Transverse colon (tissue), 4 donors: ENCODE data around the gene MINDY1.

Source experiments
- EP300 ChIP-seq: sonication (generic); formaldehyde crosslinking; IDR thresholded peaks from one replicate; pipeline ENCODE4 v1.6.1; 2017; ENCODE audit warnings: antibody characterized with exemption, low read depth
- POLR2A ChIP-seq: fragments of 450-650 bp; IDR thresholded peaks from one replicate; pipeline ENCODE4 v1.6.1; 2016; ENCODE audit warnings: antibody characterized with exemption, mild to moderate bottlenecking, moderate library complexity
- POLR2AphosphoS5 ChIP-seq, 3 donors: sonication (generic); formaldehyde crosslinking; IDR thresholded peaks; one replicate each; pipeline ENCODE4 v1.6.1; 2016; ENCODE audit warnings: antibody characterized with exemption in 3 of 3
- TF ChIP-seq, protein P1 (sequence below), 5 experiments: fragments of 200-600 bp in 3 of 5; fragments of 450-650 bp in 2 of 5; sonication (generic) in 3 of 5; IDR thresholded peaks; 1 replicate in 2 of 5; 2 replicates in 3 of 5; pipeline ENCODE4 v1.5.1; 2016 to 2017; ENCODE audit warnings: antibody characterized with exemption in 5 of 5, inconsistent platforms in 3 of 5, mild to moderate bottlenecking in 2 of 5, moderate library complexity in 1 of 5

DNA sequence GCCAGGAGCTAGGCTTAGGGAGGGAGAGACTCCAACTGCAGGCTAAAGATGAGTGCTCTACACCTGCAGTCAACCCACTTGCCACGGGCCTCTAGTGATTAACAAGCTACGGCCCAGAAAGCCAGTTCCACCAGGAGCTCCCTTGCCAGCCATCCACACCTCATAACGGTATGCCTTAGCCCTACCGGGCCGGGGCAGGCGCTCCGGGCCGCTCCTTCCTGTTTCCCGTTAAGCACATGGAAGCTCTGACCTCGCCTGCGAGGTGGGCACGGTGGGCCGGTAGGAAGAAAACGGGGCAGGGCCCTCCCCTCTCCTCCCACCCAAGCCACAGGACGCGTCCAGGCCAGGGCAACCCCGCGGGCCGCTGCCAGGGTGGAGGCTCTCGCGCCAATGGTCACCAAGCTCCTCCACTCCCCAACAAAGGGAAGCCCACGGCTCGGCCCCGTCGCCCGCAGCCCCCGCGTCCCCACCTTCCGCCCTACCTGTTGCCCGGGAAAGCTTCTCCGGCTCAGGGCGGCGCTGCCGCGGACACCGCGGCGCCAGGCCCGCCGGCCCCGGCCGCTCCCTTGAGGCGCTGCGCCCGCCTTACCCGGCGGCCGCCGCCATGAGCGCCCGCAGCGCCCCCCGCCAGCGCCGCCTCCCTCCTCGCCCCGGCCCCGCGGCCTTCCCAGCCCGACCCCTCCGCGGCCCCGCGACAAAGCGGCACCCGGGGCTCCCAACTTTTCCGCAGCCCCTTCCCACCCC lies 32.7 kb downstream of the MINDY1 start:
- no peak for TF ChIP-seq POLR2A
- TF ChIP-seq, protein P1, sequence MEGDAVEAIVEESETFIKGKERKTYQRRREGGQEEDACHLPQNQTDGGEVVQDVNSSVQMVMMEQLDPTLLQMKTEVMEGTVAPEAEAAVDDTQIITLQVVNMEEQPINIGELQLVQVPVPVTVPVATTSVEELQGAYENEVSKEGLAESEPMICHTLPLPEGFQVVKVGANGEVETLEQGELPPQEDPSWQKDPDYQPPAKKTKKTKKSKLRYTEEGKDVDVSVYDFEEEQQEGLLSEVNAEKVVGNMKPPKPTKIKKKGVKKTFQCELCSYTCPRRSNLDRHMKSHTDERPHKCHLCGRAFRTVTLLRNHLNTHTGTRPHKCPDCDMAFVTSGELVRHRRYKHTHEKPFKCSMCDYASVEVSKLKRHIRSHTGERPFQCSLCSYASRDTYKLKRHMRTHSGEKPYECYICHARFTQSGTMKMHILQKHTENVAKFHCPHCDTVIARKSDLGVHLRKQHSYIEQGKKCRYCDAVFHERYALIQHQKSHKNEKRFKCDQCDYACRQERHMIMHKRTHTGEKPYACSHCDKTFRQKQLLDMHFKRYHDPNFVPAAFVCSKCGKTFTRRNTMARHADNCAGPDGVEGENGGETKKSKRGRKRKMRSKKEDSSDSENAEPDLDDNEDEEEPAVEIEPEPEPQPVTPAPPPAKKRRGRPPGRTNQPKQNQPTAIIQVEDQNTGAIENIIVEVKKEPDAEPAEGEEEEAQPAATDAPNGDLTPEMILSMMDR (IDR thresholded peaks at IDR 0.05): no peak
- no peak for TF ChIP-seq POLR2AphosphoS5 (IDR thresholded peaks at IDR 0.05)
- TF ChIP-seq EP300: no peak
